Measurements from ENCODE around the gene DENND2C.

DENND2C gene

GRCh38 chr1:114589122-114589521 is 80.7 kb downstream of the DENND2C start:
- H3K27ac ChIP-seq (ENCODE audit: low read length) = no peak overlapping the region
- no peak for TF ChIP-seq EZH2 (IDR thresholded peaks at IDR 0.05; ENCODE audit: borderline replicate concordance, low read depth, low read length, severe bottlenecking)
- TF ChIP-seq CTCF (IDR thresholded peaks at IDR 0.05; ENCODE audit: borderline replicate concordance, extremely low read depth, low read length, poor library complexity, severe bottlenecking) = no peak
- H3K79me2 ChIP-seq (ENCODE audit: insufficient read depth, low read length) = no peaks in the 10 kb centered on the region
- no peak overlapping the region for H2AFZ ChIP-seq (ENCODE audit: low read depth, low read length)
- no peaks in the 10 kb centered on the region for H3K36me3 ChIP-seq (ENCODE audit: insufficient read depth, low read length)
- no peaks in the 10 kb centered on the region for H3K9me3 ChIP-seq (ENCODE audit: insufficient read depth, low read length, severe bottlenecking)
- H3K4me2 ChIP-seq (ENCODE audit: insufficient read depth, low read length) = no peak overlapping the region
- H3K27me3 ChIP-seq (ENCODE audit: insufficient read depth, low read length, poor library complexity) = peaks cover 12% of the 10 kb centered on the region
- H3K9ac ChIP-seq (ENCODE audit: low read depth, low read length) = no peak overlapping the region
- H4K20me1 ChIP-seq (ENCODE audit: insufficient read depth, low read length) = no peaks in the 10 kb centered on the region
- no peak overlapping the region for H3K4me3 ChIP-seq (ENCODE audit: low read depth in 1 of 2, low read length in 2 of 2)
- DNase-seq (no peak), ATAC-seq (ENCODE audit: insufficient read depth, low read depth) (no peak)
- H3K4me1 ChIP-seq (ENCODE audit: insufficient read depth, low read length) = no peaks in the 10 kb centered on the region

GRCh38 chr1:114588196-114588689 is 81.6 kb downstream of the DENND2C start:
- Histone ChIP-seq H4K20me1 (ENCODE audit: insufficient read depth, low read length) (no peaks in the 10 kb centered on the region), H3K27ac (ENCODE audit: low read length) (no peak overlapping the region), H3K4me1 (ENCODE audit: insufficient read depth, low read length) (no peaks in the 10 kb centered on the region), H3K4me2 (ENCODE audit: insufficient read depth, low read length) (no peak overlapping the region), H3K9ac (ENCODE audit: low read depth, low read length) (no peak overlapping the region), H3K79me2 (ENCODE audit: insufficient read depth, low read length) (no peaks in the 10 kb centered on the region), H2AFZ (ENCODE audit: low read depth, low read length) (no peak overlapping the region), H3K9me3 (ENCODE audit: insufficient read depth, low read length, severe bottlenecking) (no peaks in the 10 kb centered on the region), H3K27me3 (ENCODE audit: insufficient read depth, low read length, poor library complexity) (peaks cover 10% of the 10 kb centered on the region), H3K36me3 (ENCODE audit: insufficient read depth, low read length) (no peaks in the 10 kb centered on the region), H3K4me3 (ENCODE audit: low read depth in 1 of 2, low read length in 2 of 2) (no peak overlapping the region)
- ATAC-seq (ENCODE audit: insufficient read depth, low read depth) (no peak), DNase-seq (no peak)
- no peak for TF ChIP-seq CTCF (IDR thresholded peaks at IDR 0.05; ENCODE audit: borderline replicate concordance, extremely low read depth, low read length, poor library complexity, severe bottlenecking)
- TF ChIP-seq EZH2 (IDR thresholded peaks at IDR 0.05; ENCODE audit: borderline replicate concordance, low read depth, low read length, severe bottlenecking) = no peak

- ATAC-seq (ENCODE audit: insufficient read depth, low read depth) = no peak
- Histone ChIP-seq H3K79me2 (ENCODE audit: insufficient read depth, low read length) (no peaks in the 10 kb centered on the region), H3K9ac (ENCODE audit: low read depth, low read length) (no peak overlapping the region), H4K20me1 (ENCODE audit: insufficient read depth, low read length) (no peaks in the 10 kb centered on the region), H3K36me3 (ENCODE audit: insufficient read depth, low read length) (no peaks in the 10 kb centered on the region), H3K4me3 (ENCODE audit: low read depth in 1 of 2, low read length in 2 of 2) (no peak overlapping the region), H3K27me3 (ENCODE audit: insufficient read depth, low read length, poor library complexity) (peaks cover 5% of the 10 kb centered on the region), H2AFZ (ENCODE audit: low read depth, low read length) (no peak overlapping the region), H3K9me3 (ENCODE audit: insufficient read depth, low read length, severe bottlenecking) (no peaks in the 10 kb centered on the region), H3K4me1 (ENCODE audit: insufficient read depth, low read length) (peaks cover 2% of the 10 kb centered on the region), H3K27ac (ENCODE audit: low read length) (no peak overlapping the region), H3K4me2 (ENCODE audit: insufficient read depth, low read length) (no peak overlapping the region)
- no peak for DNase-seq
- no peak for TF ChIP-seq CTCF (IDR thresholded peaks at IDR 0.05; ENCODE audit: borderline replicate concordance, extremely low read depth, low read length, poor library complexity, severe bottlenecking)
- TF ChIP-seq EZH2 (IDR thresholded peaks at IDR 0.05; ENCODE audit: borderline replicate concordance, low read depth, low read length, severe bottlenecking) = no peak
These were observed 82.5 kb downstream of the DENND2C start for GRCh38 chr1:114587203-114587991.

All from DND-41 (cell line).